CD4-positive, alpha-beta T cell treated with Interferon gamma for 1 hour (primary cell): Measurements from ENCODE around the gene ALOX5AP.

Source experiments
- DNase-seq: peaks from one replicate; pipeline ENCODE4 v3.0.0-alpha.2; 2020

The ALOX5AP gene

DNA sequence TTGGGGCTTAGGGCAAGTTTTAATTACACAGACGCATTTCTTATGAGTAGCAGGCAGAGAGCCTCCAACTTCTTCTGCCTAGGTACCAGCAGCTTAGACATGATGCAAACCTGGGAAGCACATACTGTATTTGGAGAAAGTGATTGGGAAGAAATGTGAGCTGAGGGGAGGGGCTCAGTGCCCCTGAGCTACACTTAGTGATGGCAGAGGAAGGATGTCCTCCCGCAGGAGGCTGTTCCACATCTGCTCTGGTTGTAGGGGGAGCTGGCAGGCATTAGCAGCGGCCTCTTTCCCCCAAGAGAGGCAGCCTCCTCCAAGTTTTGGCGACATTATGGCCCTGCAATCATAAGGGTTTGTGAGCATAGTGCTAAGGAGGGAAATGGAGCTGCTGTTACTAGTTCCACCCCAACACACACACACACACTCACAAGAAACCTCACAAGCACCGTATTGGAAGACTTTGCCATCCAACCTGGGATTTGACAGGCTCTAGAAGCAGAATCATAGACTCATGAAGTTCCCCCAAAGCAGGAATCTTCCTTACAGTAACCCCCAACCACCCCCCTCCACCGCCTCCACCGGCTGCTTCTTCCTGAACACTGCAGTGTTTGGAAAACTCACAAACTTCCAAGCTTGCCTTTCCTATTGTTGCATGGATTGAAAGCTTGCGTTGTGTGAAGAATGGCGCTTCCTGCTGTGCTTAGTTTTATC, 3.3 kb downstream of the ALOX5AP start:
- DNase-seq, result no peak

DNA sequence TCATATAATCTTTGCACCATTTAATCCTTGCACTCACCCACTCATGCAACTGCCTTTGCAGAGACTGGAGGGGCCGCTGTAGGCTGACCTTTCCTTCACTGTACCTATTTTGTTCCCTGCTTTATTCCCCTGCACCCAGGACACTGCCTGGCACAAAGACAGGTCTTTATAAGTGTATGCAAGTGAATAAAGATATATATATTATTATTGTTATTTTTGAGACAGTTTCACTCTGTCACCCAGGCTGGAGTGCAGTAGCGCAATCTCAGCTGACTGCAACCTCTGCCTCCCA, 3.8 kb downstream of the ALOX5AP start:
- DNase-seq, result no peak

DNA sequence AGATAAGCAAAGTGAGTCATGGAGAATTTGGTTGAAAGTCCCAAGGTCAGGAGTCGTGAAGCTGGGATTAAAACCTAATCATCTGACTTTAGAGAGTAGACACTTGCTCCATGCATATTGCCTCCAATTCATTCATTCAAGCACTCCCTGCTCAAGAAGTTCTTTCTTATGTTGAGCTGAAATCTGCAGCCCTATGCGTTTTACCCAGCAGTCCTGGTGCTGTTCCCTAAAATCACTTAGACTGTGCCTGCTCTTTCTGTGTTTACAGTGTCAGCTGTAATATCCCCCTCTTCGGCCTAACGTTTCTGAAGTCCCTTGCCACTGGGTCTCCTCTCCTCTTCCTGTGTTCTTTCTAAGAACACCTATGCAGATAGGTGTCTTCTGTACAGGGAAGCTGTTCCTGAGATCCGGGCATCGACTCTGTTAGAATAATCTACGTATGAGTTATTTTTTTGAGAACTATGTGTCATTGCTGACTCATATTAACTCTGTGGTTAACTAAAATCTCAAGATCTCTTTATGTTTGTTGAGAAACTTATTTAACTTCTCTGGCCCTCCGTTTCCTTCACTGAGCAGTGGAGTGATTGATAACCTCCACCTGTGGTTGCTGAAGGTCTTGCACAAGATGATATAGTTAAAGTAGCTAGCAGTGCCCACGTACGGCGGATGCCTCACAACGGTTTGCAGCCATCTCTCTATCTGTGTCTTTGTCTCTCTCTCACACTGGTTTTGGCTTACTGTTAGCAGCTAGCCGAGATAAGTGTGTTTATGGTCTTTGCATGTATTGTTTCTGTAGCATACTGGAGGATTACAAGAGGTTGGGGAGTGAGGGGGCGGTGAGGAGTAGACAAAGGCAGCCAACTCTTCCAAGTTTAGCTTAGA, 4.7 kb downstream of the ALOX5AP start:
- peak; percentile 28 for DNase-seq

DNA sequence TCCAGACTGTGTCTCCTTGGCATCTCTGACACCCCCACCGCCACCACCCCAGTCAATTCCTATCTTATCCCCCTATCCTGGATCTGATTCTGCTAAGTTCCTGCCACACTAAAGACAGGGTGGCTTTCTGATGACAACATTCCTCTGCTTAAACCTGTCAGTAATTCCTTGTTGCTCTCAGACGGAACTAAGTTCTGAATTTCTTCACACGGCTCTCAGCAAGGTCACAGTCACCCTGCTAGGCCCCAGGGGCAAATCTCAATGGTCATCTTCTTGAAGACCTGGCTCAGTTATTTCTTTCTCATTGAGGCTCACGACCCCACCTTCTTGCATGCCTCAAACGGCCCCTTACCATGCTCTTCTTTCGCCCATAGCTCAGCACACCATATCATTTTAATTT, 7.6 kb downstream of the ALOX5AP start:
- no peak for DNase-seq

DNA sequence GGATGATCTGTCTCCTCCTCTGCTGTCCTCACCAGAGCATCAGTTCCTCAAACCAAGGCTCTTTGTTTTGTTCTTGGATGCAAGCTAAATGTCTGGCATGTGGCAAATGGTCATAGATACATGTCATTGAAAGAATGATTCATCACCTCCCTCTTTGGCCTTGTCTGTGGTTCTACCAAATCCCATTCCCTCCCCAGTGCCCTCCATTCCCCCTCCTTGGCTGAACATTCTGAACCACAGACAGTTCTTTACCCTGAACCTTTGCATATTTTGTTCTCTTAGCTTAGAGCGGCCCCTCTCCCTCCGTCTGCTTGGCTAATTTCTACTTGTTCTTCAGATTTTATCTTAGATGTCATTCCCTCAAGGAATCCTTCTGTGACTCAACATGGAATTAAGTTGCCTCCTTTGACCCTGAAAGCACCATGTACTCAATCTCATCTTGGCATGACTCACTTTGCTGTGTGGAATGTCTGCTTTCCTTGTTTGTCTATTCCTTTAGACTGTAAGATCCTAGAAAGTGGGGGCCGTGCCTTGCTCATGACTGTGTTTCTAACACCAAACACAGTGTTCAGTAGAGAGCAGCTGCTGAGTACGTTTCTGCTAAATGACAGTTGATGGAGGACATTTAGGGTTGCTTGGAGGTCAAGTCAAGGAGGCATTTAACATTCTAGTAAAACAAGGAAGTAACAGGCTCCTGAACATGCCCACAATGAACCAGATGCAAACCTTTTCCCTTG, 8.1 kb downstream of the ALOX5AP start:
- no peak for DNase-seq

DNA sequence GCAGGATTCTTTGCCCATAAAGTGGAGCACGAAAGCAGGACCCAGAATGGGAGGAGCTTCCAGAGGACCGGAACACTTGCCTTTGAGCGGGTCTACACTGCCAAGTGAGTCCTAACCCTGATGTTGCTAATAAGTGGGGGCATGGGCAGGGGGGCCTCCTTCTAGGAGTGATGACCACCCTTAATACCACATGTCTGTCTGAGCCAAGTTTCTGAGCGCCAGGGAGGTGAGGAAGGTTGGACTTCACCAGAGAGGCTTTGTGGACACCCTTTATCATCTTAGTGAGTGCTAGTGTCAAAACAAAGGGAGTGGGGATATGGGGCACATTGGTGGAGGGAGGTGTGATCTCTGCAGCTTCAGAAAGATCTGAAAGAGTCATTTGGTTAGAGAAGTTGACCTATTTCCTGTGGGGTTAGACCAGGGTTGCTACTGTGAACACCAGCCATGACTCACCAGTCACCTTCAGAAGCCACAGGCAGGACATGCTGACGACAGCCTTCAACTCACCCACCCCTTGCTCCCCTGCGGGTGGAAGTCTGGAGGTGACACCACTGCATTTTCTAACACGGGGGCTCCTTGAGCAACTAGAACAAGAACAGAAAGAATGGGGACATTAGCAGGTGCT, 8.8 kb downstream of the ALOX5AP start:
- peak; percentile 87 for DNase-seq

DNA sequence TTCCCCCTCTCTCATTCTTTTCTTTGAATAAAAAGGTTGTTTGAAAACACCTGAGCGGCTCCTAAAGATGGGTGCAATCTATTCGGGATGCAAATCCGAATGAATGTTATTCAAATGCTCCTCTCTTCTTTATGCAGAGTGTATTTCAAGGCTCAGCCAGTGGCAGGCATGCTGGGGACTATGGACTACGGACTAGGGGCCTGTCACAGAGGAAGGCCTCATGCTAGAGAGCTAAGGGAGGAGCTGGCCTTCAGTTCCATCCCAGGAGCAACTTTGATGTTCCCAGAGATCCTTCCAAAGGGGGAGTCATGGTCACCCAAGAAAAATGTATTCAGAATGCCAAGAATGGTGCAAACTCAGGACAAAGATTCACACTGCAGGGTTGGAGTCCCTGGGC, 9.3 kb downstream of the ALOX5AP start:
- no peak for DNase-seq

DNA sequence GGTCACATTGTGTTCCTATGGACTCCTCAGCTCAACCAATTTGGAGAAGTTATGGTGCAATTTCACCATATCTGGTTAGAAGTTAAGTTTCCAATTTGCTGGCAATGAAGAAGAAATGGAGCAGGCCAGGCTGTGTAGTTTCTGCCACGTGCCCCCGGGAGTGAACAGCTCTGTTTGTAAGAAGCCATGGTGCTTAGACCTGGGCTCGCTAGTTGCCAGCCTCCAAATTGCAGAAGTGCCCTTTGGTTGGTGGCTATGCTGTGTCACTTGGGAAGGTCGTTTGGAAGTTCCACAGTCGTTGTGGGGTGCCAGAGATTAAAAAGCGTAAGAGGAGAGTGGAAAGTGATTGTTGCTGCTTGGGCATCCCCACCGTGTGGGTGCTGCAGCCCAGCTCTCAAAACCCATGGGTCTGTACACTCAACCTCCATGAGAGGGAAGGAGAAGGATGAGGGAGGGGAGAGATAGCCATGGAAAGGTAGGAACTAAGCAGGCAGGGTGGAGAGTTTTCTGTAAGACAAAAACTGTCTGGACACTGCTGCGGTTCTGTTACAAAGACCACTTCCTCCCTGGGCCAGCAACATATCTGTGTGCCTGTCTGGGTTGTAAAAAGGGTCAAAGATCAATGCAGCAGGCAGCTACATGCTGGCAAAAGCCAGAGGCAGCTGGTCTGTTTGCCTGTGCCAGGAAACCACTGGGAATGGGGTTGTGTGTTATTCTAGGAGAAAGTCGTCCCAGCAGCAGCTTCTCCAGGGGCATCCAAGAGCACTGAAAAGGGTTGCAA, 10.8 kb downstream of the ALOX5AP start:
- no peak for DNase-seq

DNA sequence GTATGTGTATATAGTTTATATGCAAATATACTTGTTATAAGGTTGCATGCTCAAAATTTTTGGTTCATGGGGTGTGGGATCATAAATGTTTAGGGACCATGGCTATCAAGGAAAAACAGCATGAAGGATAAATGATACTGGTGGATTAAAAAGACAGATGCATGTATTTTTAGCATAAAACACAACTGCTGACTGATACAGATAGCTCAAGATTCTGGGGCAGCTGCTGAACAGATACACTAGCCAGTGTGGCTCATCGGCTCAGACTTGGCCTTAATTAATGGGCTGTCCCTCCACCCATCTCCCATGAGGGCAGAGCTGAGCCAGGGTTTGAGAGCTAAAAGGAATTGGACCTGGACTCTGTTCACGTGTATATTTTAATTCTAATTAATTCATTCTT, 11.4 kb downstream of the ALOX5AP start:
- DNase-seq, result no peak

DNA sequence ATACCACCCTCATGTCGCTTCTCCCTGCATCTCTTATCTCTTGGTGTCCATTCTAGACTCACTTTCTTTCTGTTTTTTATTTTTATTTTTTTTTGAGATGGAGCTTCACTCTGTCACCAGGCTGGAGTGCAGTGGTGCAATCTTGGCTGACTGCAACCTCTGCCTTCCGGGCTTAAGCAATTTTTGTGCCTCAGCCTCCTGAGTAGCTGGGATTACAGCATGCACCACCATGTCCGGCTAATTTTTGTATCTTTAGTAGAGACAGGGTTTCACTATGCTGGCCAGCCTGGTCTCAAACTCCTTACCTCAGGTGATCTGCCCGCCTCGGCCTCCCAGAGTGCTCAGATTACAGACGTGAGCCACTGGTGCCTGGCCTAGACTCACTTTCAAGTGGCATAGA, 12.5 kb downstream of the ALOX5AP start:
- DNase-seq, result peak; percentile 34

DNA sequence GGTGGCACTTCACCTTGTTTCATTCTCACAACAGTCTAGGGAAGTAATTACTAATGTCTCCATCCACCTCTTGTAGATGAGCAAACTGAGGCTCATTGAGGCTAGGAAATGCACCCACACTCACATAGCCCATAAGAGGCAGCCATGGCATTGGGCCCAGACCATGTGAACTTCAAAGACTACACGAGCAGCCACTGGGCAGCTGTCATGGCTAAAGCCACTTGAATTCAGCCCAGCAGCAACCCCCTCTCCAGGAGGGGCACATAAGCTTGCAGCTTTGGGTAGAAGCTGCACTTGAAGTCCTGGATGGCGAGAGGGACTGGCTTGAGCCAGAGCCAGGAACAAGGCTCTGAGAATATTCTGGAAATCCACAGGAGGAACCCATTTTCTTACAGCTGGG, 13.4 kb downstream of the ALOX5AP start:
- no peak for DNase-seq

DNA sequence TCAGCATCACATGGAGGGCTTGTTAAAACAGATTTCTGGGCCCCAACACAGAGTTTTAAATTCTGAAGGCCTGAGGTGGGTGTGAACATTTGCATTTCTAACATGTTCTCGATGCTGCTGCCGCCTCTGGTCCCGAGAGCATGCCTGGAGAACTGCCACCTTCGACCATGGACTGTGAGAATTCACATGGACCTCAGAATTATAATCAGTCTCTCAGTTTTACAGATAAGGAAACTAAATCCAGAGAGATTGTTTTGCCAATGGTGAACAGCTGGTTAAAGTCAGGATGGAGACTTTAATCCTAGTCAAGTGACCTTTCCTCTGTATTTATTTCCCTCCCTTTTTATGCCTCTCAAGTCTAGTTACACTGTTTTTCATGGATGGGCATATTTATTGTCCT, 14.7 kb downstream of the ALOX5AP start:
- DNase-seq, result no peak

DNA sequence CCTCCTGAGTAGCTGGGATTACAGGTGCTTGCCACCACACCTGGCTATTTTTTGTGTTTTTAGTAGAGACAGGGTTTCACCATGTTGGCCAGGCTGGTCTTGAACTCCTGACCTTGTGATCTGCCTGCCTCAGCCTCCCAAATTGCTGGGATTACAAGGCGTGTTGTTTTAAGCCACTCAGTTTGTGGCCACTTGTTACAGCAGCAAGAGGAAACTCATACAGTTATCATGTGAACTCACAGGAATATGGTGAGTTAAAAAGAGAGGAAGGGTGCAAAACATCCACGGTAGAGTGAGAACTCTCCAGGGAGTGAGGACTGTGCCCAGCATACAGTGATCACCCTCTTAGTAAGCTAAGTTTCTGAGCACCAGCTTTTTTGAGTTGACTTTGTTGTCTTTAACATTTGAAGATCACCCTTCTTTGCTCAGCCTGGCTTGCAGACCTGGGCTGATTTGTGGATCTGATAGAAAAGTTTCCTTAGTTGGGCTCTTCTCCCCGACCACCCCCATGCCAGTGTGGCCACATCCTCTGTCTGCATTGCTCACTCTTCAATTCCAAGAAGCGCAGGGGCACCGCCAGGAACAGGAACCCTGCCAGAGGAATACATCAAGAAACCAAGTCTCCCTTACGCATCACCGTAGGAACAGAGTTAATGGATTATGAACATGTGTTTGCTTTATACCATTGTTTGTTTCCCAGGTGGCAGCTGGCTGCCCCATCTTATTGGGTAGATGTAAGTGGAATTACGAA, 16.0 kb downstream of the ALOX5AP start:
- DNase-seq, result no peak

DNA sequence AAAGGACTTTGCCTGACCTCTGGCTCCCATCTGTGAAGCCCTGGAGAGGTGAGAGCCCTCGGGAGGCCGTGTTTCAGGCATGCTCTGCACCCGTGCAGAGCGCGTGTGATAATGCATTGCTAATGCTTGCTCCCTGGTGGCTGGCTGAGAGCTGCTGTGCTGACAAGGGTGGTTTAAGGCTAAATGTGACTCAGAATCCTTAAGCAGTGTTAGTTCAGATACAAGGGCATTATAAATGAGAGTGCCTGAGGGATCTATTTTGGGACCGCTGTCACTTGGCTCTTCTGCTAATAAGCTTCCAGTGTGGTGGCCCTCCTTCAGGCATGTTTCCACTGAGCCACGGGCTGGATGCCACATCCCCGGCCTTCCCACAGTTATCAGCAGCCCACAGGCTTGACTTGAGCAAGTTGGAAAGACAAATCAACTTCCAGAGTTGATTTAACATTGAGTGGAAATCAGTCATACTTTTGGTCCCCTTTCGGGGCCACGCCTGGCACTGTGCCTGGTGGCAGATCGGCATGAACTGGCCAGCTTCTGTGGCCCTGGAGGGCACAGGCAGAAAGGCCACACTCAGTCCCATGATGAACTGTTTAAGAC, 17.0 kb downstream of the ALOX5AP start:
- no peak for DNase-seq

DNA sequence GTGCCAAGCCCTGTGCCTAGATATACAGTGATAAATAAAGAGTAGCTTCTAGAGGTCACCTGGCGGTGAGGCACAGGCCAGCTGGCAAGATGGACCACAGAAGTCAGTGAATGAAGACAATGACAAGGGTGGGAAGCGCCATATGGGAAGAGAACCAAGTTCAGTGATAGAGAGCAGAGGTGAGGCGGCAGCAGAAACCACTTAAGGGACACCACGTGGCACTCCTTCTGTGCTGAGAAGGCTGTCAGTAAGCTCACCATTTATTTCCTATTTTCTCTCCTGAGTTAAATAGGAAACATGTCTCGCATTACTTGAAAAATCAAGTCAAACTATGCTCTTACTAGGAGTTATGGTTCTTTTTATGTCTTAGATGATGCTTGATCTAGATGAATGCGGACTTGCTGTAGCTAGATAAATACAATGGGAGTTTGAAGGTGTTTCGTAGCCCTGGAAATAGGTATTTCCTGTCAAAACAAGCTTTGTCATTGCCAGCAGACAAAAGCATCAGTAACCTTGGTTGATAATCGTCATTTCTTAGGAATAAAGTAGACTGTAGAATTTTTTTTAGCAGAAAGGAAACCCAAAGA, 17.8 kb downstream of the ALOX5AP start:
- DNase-seq, result no peak

DNA sequence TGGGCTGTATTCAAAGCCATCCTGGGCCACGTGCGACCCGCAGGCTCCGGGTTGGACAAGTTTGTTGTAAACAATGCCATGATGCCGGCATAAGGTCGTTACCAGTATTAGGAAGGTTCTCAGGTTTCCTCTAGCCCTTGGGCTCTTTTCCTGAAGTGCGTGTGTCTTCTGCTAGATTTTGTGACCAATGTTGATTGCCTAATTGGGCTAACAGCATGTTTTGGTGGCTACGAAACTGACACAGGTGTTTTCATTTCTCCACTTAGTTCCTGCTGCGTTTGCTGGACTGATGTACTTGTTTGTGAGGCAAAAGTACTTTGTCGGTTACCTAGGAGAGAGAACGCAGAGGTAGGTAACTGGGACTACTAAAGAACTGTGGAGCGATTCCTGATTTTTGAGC, 20.3 kb downstream of the ALOX5AP start:
- DNase-seq, result no peak

DNA sequence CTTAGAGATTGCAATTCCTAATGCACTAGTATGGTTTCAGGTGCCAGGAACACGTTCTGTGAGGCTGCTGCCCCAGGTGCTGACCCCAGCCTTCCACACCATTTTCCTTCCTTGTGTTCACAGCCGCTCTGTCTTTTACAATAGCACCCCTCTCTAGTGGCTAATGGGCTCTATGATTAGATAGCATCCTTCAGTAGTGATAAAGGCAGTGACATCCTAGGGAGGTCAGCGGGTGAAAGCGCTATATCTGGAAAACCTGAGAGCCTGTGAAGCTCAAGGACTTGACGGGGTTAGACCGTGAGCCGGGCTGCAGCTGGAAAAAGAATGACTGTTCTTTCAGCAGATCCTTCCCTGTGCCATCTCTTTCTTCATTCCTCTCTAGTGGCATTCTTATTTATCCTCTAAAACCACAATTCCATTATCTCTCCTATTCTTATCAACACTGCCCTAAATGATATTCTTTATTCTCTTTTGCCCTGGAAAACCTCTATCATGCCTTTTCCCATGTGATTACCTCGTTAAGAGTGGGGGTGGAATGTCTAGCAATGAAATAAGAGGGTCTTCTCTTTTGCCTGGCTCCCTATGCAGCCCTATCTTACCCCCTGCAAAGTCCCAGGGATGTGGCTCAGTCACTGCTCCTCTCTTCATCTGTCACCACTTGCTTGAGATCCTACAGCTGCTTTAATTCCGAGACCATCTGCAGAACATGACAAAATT, 21.8 kb downstream of the ALOX5AP start:
- no peak for DNase-seq

DNA sequence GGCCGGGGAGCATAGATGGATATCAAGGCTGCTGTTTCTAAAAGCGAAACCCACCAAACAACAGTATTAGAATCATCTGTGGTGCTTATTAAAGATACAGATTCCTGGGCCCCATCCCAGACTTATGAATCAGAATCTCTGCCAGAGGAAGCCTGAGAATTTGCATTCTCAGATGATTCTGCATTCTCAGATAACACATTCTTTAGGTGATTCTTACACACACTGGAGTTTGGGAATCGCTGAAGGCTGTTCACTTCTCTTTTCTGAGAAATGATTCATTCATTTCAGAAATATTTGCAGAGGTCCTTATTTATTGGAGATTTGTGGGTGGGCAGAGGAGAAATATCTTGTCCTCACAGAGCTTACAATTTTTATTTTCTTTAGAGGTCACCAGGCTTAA, 24.4 kb downstream of the ALOX5AP start:
- DNase-seq, result no peak

DNA sequence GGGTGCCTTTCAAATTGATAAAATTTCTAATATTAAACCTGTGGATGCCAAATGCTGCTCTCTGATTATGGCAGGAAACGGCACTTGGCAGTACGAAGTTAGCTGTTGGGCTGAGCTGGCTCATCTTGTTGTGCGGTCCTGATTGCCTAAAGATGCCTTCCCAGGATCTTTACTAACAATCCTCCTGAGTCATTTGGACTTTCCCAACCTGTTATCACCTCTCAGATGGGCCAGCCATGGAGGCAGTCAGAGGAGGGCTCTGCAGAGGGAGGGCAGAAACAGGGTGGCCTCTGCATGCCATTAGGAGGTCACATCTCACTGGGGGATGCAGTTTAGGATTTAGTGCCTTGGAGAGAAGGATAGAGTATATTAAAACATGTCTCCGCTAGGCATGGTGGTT, 27.3 kb downstream of the ALOX5AP start:
- no peak for DNase-seq

DNA sequence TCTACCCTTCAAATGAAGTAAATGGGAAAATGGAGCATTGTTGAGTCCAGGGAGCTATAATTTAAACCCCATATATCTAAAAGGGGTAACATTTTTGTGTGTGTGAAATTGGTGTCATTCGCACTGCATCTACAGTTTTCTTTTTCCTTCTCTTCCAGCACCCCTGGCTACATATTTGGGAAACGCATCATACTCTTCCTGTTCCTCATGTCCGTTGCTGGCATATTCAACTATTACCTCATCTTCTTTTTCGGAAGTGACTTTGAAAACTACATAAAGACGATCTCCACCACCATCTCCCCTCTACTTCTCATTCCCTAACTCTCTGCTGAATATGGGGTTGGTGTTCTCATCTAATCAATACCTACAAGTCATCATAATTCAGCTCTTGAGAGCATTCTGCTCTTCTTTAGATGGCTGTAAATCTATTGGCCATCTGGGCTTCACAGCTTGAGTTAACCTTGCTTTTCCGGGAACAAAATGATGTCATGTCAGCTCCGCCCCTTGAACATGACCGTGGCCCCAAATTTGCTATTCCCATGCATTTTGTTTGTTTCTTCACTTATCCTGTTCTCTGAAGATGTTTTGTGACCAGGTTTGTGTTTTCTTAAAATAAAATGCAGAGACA, 28.6 kb downstream of the ALOX5AP start:
- DNase-seq, result no peak
